Hepatocyte (in vitro differentiated cells): Measurements from ENCODE around the gene PPFIA4. TPM values are rescaled to one million over a fixed set of nuclear protein-coding genes. Genes with fewer than 3 reads are reported as not detected.

ENCODE experiments used
- DNase-seq: peaks from one replicate; pipeline ENCODE4 v3.0.0-alpha.2; 2016; ENCODE audit warnings: low spot score
- H2AFZ ChIP-seq: fragments of 200-600 bp; sonication (generic); 2 replicates; pipeline ENCODE4 v1.6.0; 2016; ENCODE audit warnings: antibody characterized with exemption, mild to moderate bottlenecking
- H3K27ac ChIP-seq: fragments of 200-600 bp; sonication (generic); 2 replicates; pipeline ENCODE4 v1.5.1; 2016; ENCODE audit warnings: mild to moderate bottlenecking
- H3K27me3 ChIP-seq: fragments of 200-600 bp; sonication (generic); 2 replicates; pipeline ENCODE4 v1.6.1; 2016
- H3K36me3 ChIP-seq: fragments of 200-600 bp; sonication (generic); replicated peaks from 2 replicates; pipeline ENCODE4 v1.5.1; 2016; ENCODE audit warnings: low read depth; ENCODE audit not compliant: insufficient read depth
- H3K4me1 ChIP-seq: fragments of 200-600 bp; sonication (generic); 2 replicates; pipeline ENCODE4 v1.5.1; 2016; ENCODE audit warnings: mild to moderate bottlenecking, moderate library complexity; ENCODE audit not compliant: insufficient read depth
- H3K4me2 ChIP-seq: fragments of 200-600 bp; sonication (generic); 2 replicates; pipeline ENCODE4 v1.6.0; 2016
- H3K4me3 ChIP-seq: fragments of 200-600 bp; sonication (generic); 2 replicates; pipeline ENCODE4 v1.5.1; 2016; ENCODE audit warnings: mild to moderate bottlenecking
- H3K79me2 ChIP-seq: fragments of 200-600 bp; sonication (generic); 2 replicates; pipeline ENCODE4 v1.6.0; 2017; ENCODE audit warnings: mild to moderate bottlenecking
- H3K9me2 ChIP-seq: fragments of 200-600 bp; sonication (generic); replicated peaks from 2 replicates; pipeline ENCODE4 v1.6.0; 2017; ENCODE audit warnings: mild to moderate bottlenecking; ENCODE audit not compliant: insufficient read depth
- H3K9me3 ChIP-seq: fragments of 200-600 bp; sonication (generic); 2 replicates; pipeline ENCODE4 v1.5.1; 2016; ENCODE audit warnings: low read depth, mild to moderate bottlenecking
- H4K20me1 ChIP-seq: fragments of 200-600 bp; sonication (generic); 2 replicates; pipeline ENCODE4 v1.6.0; 2016; ENCODE audit warnings: mild to moderate bottlenecking; ENCODE audit not compliant: insufficient read depth, poor library complexity, severe bottlenecking
- EZH2 ChIP-seq: fragments of 200-600 bp; sonication (generic); IDR thresholded peaks from 2 replicates; pipeline ENCODE4 v1.6.1; 2016; ENCODE audit warnings: antibody characterized with exemption, mild to moderate bottlenecking, borderline replicate concordance
- EZH2phosphoT487 ChIP-seq: fragments of 200-600 bp; sonication (generic); IDR thresholded peaks from one replicate; pipeline ENCODE4 v1.6.1; 2018; ENCODE audit warnings: antibody characterized with exemption, mild to moderate bottlenecking, low read depth, moderate library complexity; ENCODE audit not compliant: unreplicated experiment, severe bottlenecking
- WGBS: methylation state at CpG from one replicate; pipeline ENCODE4 v1.1.6; 2016; ENCODE audit warnings: low lambda C conversion rate; ENCODE audit errors: missing lambda C conversion rate; 5-methylcytosine and 5-hydroxymethylcytosine counted together
- polyA plus RNA-seq: library from polyadenylated mRNA; unstranded; fragments of >200 nt; fragmentation: Nextera tagmentation; extraction: Ambion mirVana; gene quantifications from 2 replicates; pipeline ENCODE4 v1.2.1, GENCODE V29; 2016
- total RNA-seq: library from RNA; depleted of rRNA; stranded (reverse); fragments of >200 nt; gene quantifications from 2 replicates; pipeline ENCODE4 v1.2.3, GENCODE V29; 2014
- TF ChIP-seq, protein P1 (sequence below): fragments of 200-600 bp; sonication (generic); IDR thresholded peaks from 2 replicates; pipeline ENCODE4 v1.5.1; 2016; ENCODE audit warnings: antibody characterized with exemption, mild to moderate bottlenecking; ENCODE audit not compliant: poor library complexity

The PPFIA4 gene
- total and polyA plus RNA-seq, 2 experiments from 2014 or later = 1.4 to 1.7 TPM

DNA sequence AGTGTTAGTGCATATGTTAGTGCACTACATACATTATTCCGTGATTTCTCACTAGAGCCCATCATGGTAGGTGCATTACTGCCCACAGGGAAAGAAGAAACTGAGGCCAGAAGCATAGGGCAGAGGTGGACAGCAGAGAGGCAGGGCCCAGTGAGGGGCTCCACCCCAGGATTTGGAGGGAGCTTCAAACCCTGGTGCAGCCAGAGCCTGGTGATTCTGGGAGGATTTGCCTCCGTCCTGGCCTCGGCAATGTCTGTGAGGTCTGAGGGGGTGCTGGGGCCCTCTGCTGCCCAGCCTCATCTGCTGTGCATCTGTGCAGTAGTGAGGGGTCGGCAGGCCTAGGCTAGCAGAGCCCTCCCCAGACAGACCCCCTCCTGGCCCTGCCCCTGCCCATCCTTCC is 22.8 kb downstream of the PPFIA4 start:
- Histone ChIP-seq H3K4me1 (peaks cover 13% of the 10 kb centered on the region), H3K4me3 (no peak overlapping the region), H3K79me2 (no peaks in the 10 kb centered on the region), H2AFZ (no peak overlapping the region), H3K36me3 (no peaks in the 10 kb centered on the region), H3K4me2 (no peak overlapping the region), H3K9me3 (no peaks in the 10 kb centered on the region), H3K27ac (no peak overlapping the region), H3K9me2 (no peaks in the 10 kb centered on the region), H4K20me1 (no peaks in the 10 kb centered on the region), H3K27me3 (no peaks in the 10 kb centered on the region)
- no peak for DNase-seq
- WGBS = 58% methylated on average over 4 of the region's 4 CpGs
- TF ChIP-seq, protein P1, sequence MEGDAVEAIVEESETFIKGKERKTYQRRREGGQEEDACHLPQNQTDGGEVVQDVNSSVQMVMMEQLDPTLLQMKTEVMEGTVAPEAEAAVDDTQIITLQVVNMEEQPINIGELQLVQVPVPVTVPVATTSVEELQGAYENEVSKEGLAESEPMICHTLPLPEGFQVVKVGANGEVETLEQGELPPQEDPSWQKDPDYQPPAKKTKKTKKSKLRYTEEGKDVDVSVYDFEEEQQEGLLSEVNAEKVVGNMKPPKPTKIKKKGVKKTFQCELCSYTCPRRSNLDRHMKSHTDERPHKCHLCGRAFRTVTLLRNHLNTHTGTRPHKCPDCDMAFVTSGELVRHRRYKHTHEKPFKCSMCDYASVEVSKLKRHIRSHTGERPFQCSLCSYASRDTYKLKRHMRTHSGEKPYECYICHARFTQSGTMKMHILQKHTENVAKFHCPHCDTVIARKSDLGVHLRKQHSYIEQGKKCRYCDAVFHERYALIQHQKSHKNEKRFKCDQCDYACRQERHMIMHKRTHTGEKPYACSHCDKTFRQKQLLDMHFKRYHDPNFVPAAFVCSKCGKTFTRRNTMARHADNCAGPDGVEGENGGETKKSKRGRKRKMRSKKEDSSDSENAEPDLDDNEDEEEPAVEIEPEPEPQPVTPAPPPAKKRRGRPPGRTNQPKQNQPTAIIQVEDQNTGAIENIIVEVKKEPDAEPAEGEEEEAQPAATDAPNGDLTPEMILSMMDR = no peak
- no peak for TF ChIP-seq EZH2phosphoT487
- no peak for TF ChIP-seq EZH2

DNA sequence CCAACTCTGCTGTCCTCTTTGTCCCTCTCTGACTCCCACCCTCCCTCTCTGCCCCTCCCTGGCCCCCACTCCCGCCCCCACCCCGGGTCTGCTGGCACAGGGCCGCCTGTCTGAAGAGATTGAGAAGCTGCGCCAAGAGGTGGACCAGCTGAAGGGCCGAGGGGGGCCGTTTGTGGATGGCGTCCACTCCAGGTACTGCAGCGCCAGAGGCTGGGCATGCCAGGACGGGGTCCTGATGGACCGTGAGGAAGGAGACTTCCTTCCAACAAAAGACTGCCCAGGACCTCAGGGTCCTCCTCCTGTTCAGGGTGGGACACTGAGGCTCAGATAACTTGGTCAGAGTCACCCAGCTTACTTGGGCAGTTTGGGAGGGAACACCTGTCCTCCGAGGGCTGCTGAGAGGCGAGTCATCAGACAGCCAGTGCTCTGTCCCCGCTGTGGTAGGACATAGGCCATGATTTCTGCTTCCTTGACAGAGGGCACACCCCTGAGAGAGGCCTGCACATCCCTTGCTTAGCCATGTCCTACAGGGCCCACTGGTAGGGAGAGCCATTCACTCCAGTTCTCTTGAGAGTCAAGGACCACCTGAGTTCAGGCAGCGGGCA is 23.4 kb downstream of the PPFIA4 start:
- H3K4me2 ChIP-seq = no peak overlapping the region
- WGBS = 93% methylated on average over 14 of the region's 14 CpGs
- H4K20me1 ChIP-seq = no peaks in the 10 kb centered on the region
- H3K4me1 ChIP-seq = peaks cover 13% of the 10 kb centered on the region
- DNase-seq = no peak
- H3K9me2 ChIP-seq = no peaks in the 10 kb centered on the region
- H3K79me2 ChIP-seq = no peaks in the 10 kb centered on the region
- H3K36me3 ChIP-seq = no peaks in the 10 kb centered on the region
- no peaks in the 10 kb centered on the region for H3K27me3 ChIP-seq
- TF ChIP-seq, protein P1 = no peak
- TF ChIP-seq EZH2phosphoT487 (no peak), EZH2 (no peak)
- H2AFZ ChIP-seq = no peak overlapping the region
- H3K27ac ChIP-seq = no peak overlapping the region
- H3K9me3 ChIP-seq = no peaks in the 10 kb centered on the region
- no peak overlapping the region for H3K4me3 ChIP-seq

DNA sequence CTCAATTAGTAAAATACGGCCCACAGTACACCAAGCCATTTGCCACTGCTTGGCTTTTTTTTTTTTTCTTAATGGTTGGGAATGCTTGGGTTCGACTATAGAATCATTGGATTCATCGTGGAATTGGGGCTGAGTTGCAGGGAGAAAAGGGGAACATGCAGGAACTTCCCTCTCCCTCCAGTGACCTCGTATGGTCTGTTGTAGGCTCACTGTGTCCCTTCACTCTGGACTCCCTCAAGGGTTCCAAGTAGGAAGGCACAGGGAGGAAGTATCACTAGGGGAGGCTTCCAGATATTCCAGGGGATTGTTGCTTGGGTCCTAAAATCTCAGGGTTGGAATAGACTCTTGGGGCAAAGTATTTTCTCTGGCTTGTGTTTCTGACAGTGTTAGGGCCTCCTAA is 24.5 kb downstream of the PPFIA4 start:
- Histone ChIP-seq H3K9me3 (no peaks in the 10 kb centered on the region), H4K20me1 (no peaks in the 10 kb centered on the region)
- WGBS = 94% methylated on average over 4 of the region's 4 CpGs

More for the DNA sequence above, 24.5 kb downstream of the PPFIA4 start:
- Histone ChIP-seq H3K79me2 (no peaks in the 10 kb centered on the region), H3K4me2 (no peak overlapping the region), H3K27ac (no peak overlapping the region), H3K36me3 (no peaks in the 10 kb centered on the region), H3K27me3 (no peaks in the 10 kb centered on the region), H2AFZ (no peak overlapping the region), H3K4me3 (no peak overlapping the region), H3K9me2 (no peaks in the 10 kb centered on the region), H3K4me1 (peaks cover 13% of the 10 kb centered on the region)
- TF ChIP-seq, protein P1 = no peak
- TF ChIP-seq EZH2phosphoT487 = no peak
- no peak for TF ChIP-seq EZH2
- no peak for DNase-seq
